Left renal cortex interstitium (tissue), 4 donors: Measurements from ENCODE around the gene PHLPP1. TPM values are rescaled to one million over a fixed set of nuclear protein-coding genes. Genes with fewer than 3 reads are reported as not detected.

Experiments
- DNase-seq, 4 donors: peaks; one replicate each; pipeline ENCODE4 v3.0.0-alpha.2; 2013; ENCODE audit warnings: low read depth in 4 of 4, low spot score in 2 of 4, missing footprints in 1 of 4
- polyA plus RNA-seq, 4 donors: library from polyadenylated mRNA; unstranded; fragments of 120-200 nt; gene quantifications; one replicate each; pipeline ENCODE4 v1.2.1, GENCODE V29; 2013; ENCODE audit not compliant: insufficient read length in 4 of 4

PHLPP1 gene
- polyA plus RNA-seq, 4 donors: 15.5 to 19.9 (median 16.6) TPM

- DNase-seq: no peak
These were observed 126.1 kb downstream of the PHLPP1 start for GRCh38 chr18:62841405-62841804.

GRCh38 chr18:62842898-62843297, 127.6 kb downstream of the PHLPP1 start:
- no peak for DNase-seq

- DNase-seq: no peak
These were observed 129.7 kb downstream of the PHLPP1 start for GRCh38 chr18:62844850-62845643.

- DNase-seq: no peak
These were observed 131.0 kb downstream of the PHLPP1 start for GRCh38 chr18:62846313-62846712.

- no peak for DNase-seq
These were observed 131.7 kb downstream of the PHLPP1 start for GRCh38 chr18:62847081-62847480.

GRCh38 chr18:62848946-62849345, 133.6 kb downstream of the PHLPP1 start:
- DNase-seq: no peak

- DNase-seq: no peak
These were observed 135.4 kb downstream of the PHLPP1 start for GRCh38 chr18:62850619-62851306.

GRCh38 chr18:62852851-62853250, 137.5 kb downstream of the PHLPP1 start:
- DNase-seq: no peak

- no peak for DNase-seq
These were observed 141.0 kb downstream of the PHLPP1 start for GRCh38 chr18:62856294-62856693.

GRCh38 chr18:62857263-62857976, 142.1 kb downstream of the PHLPP1 start:
- DNase-seq: no peak

- DNase-seq: no peak
These were observed 144.7 kb downstream of the PHLPP1 start for GRCh38 chr18:62860062-62860461.

- no peak for DNase-seq
These were observed 147.1 kb downstream of the PHLPP1 start for GRCh38 chr18:62862466-62862865.

- no peak for DNase-seq
These were observed 148.2 kb downstream of the PHLPP1 start for GRCh38 chr18:62863579-62864001.

GRCh38 chr18:62865498-62865897, 150.2 kb downstream of the PHLPP1 start:
- no peak for DNase-seq

GRCh38 chr18:62867534-62867933, 152.2 kb downstream of the PHLPP1 start:
- no peak for DNase-seq

- no peak for DNase-seq
These were observed 153.3 kb downstream of the PHLPP1 start for GRCh38 chr18:62868645-62869044.

GRCh38 chr18:62870643-62871042, 155.3 kb downstream of the PHLPP1 start:
- DNase-seq: no peak

- no peak for DNase-seq
These were observed 160.0 kb downstream of the PHLPP1 start for GRCh38 chr18:62875323-62875722.

- DNase-seq: no peak
These were observed 160.8 kb downstream of the PHLPP1 start for GRCh38 chr18:62876111-62876510.

GRCh38 chr18:62876828-62877227, 161.5 kb downstream of the PHLPP1 start:
- DNase-seq: no peak
